GM18873 (cell line): ENCODE measurements around the gene PPHLN1.

Experiments
- ATAC-seq: cut with Tn5 transposase; IDR thresholded peaks from one replicate; pipeline ENCODE4 v1.9.1; 2021; ENCODE audit warnings: mild to moderate bottlenecking, moderate library complexity, moderate number of reproducible peaks; ENCODE audit not compliant: unreplicated experiment, low FRiP score

PPHLN1 gene, protein sequence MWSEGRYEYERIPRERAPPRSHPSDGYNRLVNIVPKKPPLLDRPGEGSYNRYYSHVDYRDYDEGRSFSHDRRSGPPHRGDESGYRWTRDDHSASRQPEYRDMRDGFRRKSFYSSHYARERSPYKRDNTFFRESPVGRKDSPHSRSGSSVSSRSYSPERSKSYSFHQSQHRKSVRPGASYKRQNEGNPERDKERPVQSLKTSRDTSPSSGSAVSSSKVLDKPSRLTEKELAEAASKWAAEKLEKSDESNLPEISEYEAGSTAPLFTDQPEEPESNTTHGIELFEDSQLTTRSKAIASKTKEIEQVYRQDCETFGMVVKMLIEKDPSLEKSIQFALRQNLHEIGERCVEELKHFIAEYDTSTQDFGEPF

GRCh38 chr12:42325653-42326474 is at the start of gene PPHLN1, which contains the start of gene ZCRB1:
Gene PPHLN1 (plus strand): TSS chr12:42326167. CDS start chr12:42335903, 9,736 bp downstream.
Gene ZCRB1 (minus strand): TSS chr12:42326094. CDS start chr12:42324102, 1,992 bp downstream.
- peak; percentile 87 for ATAC-seq

DNA sequence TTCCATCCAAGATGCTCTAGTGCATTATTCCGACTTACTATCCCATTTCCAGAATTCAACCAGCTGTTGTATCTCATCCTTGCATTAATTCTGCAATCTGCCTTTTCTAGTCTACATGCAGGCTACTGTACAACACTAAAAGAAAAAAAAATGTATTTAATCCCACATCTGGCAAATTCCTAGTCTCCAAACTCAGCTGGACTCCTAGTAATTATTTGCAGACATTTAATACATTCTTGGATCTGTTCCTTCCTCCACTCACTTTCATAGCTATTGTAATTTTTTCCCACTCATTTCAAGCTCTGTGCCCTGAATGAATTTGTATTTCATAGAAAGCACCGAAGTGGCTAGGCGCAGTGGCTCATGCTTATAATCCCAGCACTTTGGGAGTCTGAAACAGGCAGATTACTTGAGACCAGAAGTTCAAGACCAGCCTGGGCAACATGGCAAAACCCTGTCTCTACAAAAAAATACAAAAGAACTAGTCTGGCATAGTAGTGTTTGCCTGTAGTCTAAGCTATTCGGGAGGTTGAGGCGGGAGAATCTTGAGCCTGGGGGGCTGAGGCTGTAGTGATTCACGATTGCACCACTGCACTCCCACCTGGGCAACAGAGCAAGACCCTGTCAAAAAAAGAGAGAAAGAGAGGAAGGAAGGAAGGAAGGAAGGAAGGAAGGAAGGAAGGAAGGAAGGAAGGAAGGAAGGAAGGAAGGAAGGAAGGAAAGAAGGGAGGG is 48.4 kb upstream of the PPHLN1 start:
- no peak for ATAC-seq

DNA sequence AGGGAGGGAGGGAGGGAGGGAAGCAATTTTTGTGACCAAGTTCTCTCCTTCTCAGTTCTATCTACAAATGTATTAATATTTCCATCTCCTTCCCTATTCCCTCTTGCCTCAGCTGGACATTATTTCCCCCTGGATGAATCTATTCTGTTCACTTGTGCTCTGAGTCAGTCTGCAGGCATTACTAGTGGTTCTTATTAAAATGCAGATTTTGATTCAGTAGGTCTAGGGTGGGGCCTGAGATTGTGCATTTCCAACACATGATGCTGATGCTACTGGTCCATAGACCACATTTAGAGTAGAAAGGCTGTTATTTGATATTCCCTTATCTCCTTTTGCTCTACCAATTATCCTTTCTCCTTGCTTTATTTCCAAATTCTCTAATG is 47.8 kb upstream of the PPHLN1 start:
- ATAC-seq: no peak

DNA sequence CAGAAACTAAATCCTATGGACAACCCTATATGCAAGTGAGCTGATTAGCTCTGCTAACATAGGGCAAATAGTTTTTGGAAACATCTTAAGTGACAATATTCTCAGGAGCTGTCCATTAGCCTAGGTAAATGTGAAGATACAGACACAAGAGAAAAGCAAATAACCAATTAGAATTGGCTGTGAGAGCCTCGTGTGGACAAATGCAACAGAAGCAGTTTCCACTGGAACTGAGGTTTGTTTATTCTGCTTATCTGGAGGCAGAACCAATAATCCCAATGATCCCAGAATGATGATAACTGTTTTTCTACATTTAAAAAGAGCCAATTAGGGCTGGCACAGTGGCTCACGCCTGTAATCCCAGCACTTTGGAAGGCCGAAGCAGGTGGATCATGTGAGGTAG is 44.7 kb upstream of the PPHLN1 start:
- no peak for ATAC-seq

DNA sequence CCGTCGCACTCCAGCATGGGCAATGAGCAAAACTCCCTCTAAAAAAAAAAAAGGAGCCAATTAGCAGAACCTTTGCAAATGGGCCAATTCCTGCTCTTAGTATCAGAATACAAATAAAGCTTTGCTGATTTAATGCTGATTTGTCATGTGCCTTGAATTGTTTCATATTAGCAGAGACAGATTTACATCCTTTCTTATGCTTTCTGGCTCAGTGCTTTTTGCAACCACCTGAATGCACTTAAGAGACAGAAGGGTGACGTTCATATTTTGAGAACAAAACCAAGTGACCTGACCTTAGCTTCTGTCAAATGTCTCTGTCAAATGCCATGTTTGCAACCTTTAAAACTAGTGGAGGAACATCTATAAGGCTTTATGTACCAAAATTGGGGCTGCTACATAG is 44.1 kb upstream of the PPHLN1 start:
- ATAC-seq: no peak

- no peak for ATAC-seq
These were observed 43.7 kb upstream of the PPHLN1 start for GRCh38 chr12:42282294-42282693.

DNA sequence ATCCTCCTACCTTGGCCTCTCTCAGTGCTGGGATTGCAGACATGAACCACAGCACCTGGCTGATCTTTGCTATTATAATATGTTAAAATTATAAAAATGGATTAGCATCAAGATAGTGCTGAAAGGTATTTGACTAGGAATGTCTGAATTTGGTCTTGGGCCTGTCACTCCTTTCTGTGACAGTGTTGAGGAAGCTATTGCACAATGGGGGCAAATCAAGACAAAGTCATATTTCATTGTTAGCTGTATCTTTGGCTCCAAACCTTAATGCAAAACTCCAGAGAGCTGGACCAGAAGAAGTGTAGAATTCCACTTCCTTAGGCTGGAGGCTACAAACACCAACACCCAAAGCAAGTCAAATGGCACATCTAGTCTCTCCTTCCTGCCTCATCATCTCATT is 42.2 kb upstream of the PPHLN1 start:
- ATAC-seq: no peak

- ATAC-seq: no peak
These were observed 41.8 kb upstream of the PPHLN1 start for GRCh38 chr12:42284157-42284556.

GRCh38 chr12:42284876-42285275 is 41.1 kb upstream of the PPHLN1 start:
- no peak for ATAC-seq

- no peak for ATAC-seq
These were observed 40.5 kb upstream of the PPHLN1 start for GRCh38 chr12:42285431-42285830.

DNA sequence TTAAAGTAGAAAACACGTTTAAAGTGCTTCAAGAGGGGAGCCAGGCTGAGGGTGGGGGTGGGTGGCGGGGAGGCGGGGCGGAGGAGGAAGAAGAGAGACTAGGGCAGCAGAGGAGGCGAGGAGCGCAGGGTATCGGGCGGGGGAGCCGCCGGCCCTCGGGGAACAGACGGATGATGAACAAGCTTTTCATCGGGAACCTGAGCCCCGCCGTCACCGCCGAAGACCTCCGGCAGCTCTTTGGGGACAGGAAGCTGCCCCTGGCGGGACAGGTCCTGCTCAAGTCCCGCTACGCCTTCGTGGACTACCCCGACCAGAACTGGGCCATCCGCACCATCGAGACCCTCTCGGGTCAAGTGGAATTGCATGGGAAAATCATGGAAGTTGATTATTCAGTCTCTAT is 39.2 kb upstream of the PPHLN1 start:
- no peak for ATAC-seq

DNA sequence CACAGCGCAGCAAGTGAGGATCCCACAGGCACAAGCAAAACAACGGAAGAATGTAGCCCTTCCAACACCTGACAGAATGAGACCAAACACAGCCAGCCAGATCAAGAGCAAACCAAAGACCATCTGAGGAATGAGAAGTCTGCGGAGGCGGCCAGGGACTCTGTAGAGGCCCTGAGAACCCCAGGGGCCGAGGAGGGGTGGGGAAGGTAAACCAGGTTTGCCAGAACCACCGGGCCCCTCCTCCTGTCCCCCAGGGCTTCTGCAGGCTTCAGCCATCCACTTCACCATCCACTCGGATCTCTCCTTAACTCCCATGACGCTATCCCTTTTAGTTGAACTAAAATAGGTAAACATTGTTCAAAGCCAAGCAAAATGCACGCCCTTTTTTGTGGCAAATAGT is 37.4 kb upstream of the PPHLN1 start:
- ATAC-seq: no peak

DNA sequence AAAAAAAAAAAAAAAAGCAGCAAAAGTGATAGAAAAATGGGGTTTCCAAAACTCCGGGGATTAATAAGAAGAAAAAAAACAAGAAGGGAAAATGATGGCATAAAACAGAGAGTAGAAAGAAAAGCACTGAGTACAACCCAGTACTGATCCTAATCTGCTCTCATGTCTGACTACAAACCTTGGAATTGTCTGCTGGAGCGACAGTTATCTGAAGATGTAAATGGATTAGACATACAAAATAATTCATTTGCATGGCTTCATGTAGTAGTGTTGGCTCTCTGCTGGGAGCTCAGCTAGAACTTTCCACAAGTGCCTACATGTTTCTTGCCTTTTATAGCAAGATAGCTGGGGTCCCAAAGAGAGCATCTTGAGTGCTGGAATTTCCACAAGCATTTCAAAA is 34.3 kb upstream of the PPHLN1 start:
- ATAC-seq: no peak

DNA sequence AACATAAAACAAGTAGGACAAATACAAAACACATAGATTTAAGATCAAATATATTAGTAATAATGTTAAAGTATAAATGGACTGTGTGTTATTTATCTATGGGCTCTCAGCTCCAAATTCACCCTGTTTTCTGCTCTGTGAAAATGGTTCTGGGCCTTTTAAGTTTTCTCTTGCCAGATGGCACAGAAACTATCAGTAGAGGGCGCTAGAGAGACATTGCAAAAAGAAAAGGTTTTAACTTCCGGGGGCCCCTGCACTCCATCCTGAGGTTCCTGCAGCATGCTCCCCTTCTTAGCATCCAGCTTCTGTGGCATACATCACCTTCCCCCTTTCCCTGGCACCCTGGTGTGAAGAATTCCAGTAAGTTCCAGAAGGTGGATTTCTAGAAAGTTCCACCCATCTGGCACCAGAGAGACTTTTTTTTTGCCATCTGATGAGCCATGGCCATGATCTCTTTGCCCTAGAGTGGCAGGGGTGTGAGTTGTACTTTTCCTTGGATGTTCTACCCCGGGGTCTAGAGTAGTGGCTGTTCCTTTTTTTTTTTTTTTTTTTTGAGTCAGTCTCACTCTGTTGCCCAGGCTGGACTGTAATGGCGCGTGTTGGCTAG is 29.4 kb upstream of the PPHLN1 start:
- no peak for ATAC-seq

DNA sequence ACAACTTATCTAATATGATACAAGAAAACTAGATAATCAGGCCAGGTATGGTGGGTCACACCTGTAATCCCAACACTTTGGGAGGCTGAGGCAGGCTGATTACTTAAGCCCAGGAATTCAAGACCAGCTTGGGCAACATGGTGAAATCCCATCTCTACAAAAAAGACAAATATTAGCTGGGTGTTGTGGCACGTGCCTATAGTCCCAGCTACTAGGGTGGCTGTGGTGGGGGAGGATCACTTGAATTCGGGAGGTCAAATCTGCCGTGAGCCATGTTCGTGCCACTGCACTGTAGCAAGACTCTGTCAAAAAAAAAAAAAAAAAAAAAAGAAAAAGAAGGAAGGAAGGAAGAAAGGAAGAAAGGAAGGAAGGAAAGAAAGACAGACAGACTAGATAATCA is 27.1 kb upstream of the PPHLN1 start:
- ATAC-seq: no peak

DNA sequence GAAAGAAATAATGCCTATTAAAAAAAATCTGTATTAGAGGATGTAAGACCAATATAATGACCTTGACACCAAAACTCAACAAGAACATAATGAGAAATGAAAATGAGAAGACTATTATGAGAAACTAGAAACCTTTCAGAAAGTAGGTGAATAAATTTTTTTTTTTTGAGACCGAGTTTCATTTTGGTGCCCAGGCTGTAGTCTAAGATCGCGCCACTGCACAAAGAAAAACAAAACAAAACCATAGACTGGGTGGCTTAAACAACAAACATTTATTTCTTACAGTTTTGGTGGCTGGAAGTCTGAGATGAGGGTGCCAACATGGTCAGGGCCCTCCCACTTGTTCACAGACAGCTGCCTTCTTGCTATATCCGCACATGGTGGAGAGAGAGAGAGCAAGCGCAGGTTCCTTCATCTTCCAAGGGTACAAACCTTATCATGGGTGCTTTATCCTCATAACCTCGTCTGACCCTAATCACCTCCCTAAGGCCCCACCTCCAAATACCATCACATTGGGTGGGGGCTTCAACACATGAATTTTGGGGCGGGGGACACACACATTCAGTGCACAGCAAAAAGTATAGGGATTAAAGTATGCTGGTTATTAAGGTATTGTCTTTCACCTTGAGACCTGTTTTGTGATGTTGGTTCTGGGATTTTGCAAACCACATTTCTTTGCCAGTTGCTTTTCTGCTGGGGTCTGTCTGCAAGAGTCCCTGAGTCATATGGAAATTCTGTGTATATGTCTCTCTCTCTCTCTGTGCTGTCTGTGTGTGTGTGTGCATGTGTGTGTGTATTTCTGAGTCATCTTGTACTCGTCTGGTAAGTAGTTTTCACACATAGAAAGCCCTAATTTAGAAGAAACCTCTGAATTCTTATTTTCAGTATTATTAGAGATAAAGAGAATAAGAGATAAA is 26.3 kb upstream of the PPHLN1 start:
- peak; percentile 84 for ATAC-seq

- no peak for ATAC-seq
These were observed 19.7 kb upstream of the PPHLN1 start for GRCh38 chr12:42306297-42306696.

DNA sequence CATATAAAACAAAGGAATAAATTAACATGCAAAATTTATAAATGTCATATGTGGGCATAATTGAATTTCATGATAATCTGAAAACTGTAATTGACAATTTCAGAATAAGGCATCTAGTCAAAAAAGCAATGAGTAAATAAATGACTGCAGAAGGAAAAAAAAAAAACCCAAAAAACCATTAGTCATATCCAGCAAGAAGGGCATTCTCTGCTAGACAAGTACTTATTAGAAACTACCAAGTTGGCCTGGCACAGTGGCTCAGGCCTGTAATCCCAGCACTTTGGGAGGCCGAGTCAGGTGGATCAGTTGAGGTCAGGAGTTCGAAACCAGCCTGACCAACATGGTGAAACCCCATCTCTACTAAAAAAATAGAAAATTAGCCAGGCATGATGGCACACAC is 17.6 kb upstream of the PPHLN1 start:
- ATAC-seq: no peak

- ATAC-seq: no peak
These were observed 16.0 kb upstream of the PPHLN1 start for GRCh38 chr12:42309996-42310395.

GRCh38 chr12:42315108-42315507 is 10.9 kb upstream of the PPHLN1 start:
- ATAC-seq: no peak
